ENCODE measurements around the gene ITCH. TPM values are rescaled to one million over a fixed set of nuclear protein-coding genes. Genes with fewer than 3 reads are reported as not detected.

The ITCH gene
- polyA plus RNA-seq, 1 donor from 2014 or later = 39.5 TPM

DNA sequence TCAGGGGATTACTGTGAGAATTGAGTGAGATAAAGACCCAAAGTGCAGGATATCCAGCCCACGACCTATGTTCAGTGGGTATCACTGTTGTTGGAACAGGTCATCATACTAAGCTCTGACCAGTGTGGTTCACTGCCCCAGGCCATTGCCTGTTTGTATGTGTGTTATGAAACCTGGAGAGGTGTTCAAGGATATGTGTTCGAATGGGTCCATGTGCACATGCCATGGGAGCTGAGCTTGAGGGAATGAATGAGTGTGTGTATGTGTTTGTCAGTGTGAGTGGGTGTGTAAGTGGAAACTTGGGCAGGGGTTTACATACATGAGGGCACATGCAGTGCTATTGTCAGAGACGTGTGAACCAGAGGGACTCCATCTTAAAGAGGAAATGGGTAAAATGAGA, 42.2 kb upstream of the ITCH start:
- H3F3A ChIP-seq (ENCODE audit: insufficient read depth, low read length, poor library complexity, severe bottlenecking) = no peaks in the 10 kb centered on the region
- H3K9me2 ChIP-seq (ENCODE audit: insufficient read depth, low read length) = no peaks in the 10 kb centered on the region
- no peaks in the 10 kb centered on the region for H3K79me2 ChIP-seq (replicated peaks; ENCODE audit: insufficient read depth, low read length)
- H2AFZ ChIP-seq (ENCODE audit: low read depth, low read length) = no peak overlapping the region
- H3K27ac ChIP-seq (ENCODE audit: low read length) = no peak overlapping the region
- no peak for TF ChIP-seq MXI1 (conservative IDR thresholded peaks at IDR 0.05; ENCODE audit: poor library complexity, severe bottlenecking)
- no peak for TF ChIP-seq TAF1 (IDR thresholded peaks at IDR 0.05; ENCODE audit: low read depth)
- no peak for TF ChIP-seq POLR2AphosphoS5 (IDR thresholded peaks at IDR 0.05)
- TF ChIP-seq, protein P1, sequence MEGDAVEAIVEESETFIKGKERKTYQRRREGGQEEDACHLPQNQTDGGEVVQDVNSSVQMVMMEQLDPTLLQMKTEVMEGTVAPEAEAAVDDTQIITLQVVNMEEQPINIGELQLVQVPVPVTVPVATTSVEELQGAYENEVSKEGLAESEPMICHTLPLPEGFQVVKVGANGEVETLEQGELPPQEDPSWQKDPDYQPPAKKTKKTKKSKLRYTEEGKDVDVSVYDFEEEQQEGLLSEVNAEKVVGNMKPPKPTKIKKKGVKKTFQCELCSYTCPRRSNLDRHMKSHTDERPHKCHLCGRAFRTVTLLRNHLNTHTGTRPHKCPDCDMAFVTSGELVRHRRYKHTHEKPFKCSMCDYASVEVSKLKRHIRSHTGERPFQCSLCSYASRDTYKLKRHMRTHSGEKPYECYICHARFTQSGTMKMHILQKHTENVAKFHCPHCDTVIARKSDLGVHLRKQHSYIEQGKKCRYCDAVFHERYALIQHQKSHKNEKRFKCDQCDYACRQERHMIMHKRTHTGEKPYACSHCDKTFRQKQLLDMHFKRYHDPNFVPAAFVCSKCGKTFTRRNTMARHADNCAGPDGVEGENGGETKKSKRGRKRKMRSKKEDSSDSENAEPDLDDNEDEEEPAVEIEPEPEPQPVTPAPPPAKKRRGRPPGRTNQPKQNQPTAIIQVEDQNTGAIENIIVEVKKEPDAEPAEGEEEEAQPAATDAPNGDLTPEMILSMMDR (IDR thresholded peaks at IDR 0.05; ENCODE audit: poor library complexity, severe bottlenecking) = no peak
- TF ChIP-seq, protein P2, sequence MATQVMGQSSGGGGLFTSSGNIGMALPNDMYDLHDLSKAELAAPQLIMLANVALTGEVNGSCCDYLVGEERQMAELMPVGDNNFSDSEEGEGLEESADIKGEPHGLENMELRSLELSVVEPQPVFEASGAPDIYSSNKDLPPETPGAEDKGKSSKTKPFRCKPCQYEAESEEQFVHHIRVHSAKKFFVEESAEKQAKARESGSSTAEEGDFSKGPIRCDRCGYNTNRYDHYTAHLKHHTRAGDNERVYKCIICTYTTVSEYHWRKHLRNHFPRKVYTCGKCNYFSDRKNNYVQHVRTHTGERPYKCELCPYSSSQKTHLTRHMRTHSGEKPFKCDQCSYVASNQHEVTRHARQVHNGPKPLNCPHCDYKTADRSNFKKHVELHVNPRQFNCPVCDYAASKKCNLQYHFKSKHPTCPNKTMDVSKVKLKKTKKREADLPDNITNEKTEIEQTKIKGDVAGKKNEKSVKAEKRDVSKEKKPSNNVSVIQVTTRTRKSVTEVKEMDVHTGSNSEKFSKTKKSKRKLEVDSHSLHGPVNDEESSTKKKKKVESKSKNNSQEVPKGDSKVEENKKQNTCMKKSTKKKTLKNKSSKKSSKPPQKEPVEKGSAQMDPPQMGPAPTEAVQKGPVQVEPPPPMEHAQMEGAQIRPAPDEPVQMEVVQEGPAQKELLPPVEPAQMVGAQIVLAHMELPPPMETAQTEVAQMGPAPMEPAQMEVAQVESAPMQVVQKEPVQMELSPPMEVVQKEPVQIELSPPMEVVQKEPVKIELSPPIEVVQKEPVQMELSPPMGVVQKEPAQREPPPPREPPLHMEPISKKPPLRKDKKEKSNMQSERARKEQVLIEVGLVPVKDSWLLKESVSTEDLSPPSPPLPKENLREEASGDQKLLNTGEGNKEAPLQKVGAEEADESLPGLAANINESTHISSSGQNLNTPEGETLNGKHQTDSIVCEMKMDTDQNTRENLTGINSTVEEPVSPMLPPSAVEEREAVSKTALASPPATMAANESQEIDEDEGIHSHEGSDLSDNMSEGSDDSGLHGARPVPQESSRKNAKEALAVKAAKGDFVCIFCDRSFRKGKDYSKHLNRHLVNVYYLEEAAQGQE (IDR thresholded peaks at IDR 0.05; ENCODE audit: borderline replicate concordance) = no peak
- TF ChIP-seq RAD21 (conservative IDR thresholded peaks at IDR 0.05) = no peak
- TF ChIP-seq EZH2 (IDR thresholded peaks at IDR 0.05; ENCODE audit: borderline replicate concordance, insufficient read depth, low read length, poor library complexity, severe bottlenecking) = no peak
- no peak for TF ChIP-seq SMC3 (conservative IDR thresholded peaks at IDR 0.05; ENCODE audit: poor library complexity)
- no peak for TF ChIP-seq EP300 (conservative IDR thresholded peaks at IDR 0.05; ENCODE audit: poor library complexity, severe bottlenecking)
- no peaks in the 10 kb centered on the region for H4K20me1 ChIP-seq (ENCODE audit: insufficient read depth)
- no peak overlapping the region for H3K4me3 ChIP-seq (ENCODE audit: low read length)
- no peak overlapping the region for H3K9ac ChIP-seq (ENCODE audit: low read length)
- no peak overlapping the region for H3K4me2 ChIP-seq (ENCODE audit: low read length)
- no peaks in the 10 kb centered on the region for H3K9me3 ChIP-seq (ENCODE audit: low read length)
- H3K36me3 ChIP-seq (ENCODE audit: insufficient read depth, low read length) = no peaks in the 10 kb centered on the region
- no peaks in the 10 kb centered on the region for H3K27me3 ChIP-seq (ENCODE audit: insufficient read depth, low read depth, low read length)

DNA sequence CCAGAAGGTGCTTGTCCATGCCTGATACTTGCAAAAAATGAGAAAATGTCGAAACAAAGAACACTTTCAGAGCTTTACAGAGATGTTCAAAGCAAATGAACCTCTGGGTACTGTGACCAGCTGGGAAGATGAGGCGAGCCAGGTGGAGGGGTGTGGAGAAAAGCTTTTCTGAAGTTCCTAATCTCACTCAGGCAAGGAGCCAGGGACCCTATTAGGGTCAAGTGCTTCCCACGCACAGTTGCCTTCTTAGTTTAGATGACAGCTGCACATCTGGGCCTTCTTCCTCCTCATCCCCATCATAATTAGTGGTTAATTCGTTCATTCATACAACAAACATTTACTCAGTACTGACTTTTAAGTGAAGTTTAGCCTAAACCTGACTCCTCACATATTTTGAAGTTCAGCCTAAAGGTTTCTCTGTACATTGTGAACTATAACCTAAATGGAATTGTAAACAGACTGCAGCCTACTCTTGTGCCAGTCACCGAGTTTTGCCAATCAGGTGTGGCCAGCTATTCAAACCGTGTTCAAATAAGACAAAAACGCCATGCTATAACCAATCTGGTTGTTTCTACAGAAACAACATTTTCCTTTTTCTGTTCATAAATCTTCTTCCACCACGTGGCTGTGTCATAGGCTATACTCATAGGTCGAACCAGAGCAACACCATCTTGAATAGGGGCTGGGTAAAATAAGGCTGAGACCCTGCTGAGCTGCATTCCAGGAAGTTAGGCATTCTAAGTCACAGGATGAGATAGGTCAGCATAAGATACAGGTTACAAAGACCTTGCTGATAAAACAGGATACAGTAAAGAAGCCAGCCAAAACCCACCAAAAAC, 40.6 kb upstream of the ITCH start:
- no peak overlapping the region for H3K27ac ChIP-seq (ENCODE audit: low read length)
- H2AFZ ChIP-seq (ENCODE audit: low read depth, low read length) = no peak overlapping the region
- H3K9me3 ChIP-seq (ENCODE audit: low read length) = no peaks in the 10 kb centered on the region
- no peak overlapping the region for H3K4me3 ChIP-seq (ENCODE audit: low read length)
- no peaks in the 10 kb centered on the region for H4K20me1 ChIP-seq (ENCODE audit: insufficient read depth)
- no peak overlapping the region for H3K9ac ChIP-seq (ENCODE audit: low read length)
- no peaks in the 10 kb centered on the region for H3F3A ChIP-seq (ENCODE audit: insufficient read depth, low read length, poor library complexity, severe bottlenecking)
- no peaks in the 10 kb centered on the region for H3K36me3 ChIP-seq (ENCODE audit: insufficient read depth, low read length)
- H3K79me2 ChIP-seq (replicated peaks; ENCODE audit: insufficient read depth, low read length) = no peaks in the 10 kb centered on the region
- no peaks in the 10 kb centered on the region for H3K27me3 ChIP-seq (ENCODE audit: insufficient read depth, low read depth, low read length)
- H3K4me2 ChIP-seq (ENCODE audit: low read length) = no peak overlapping the region
- no peaks in the 10 kb centered on the region for H3K9me2 ChIP-seq (ENCODE audit: insufficient read depth, low read length)
- TF ChIP-seq MXI1 (conservative IDR thresholded peaks at IDR 0.05; ENCODE audit: poor library complexity, severe bottlenecking) (no peak), EP300 (conservative IDR thresholded peaks at IDR 0.05; ENCODE audit: poor library complexity, severe bottlenecking) (no peak), TAF1 (IDR thresholded peaks at IDR 0.05; ENCODE audit: low read depth) (no peak), SMC3 (conservative IDR thresholded peaks at IDR 0.05; ENCODE audit: poor library complexity) (no peak), RAD21 (conservative IDR thresholded peaks at IDR 0.05) (no peak), POLR2AphosphoS5 (IDR thresholded peaks at IDR 0.05) (no peak), EZH2 (IDR thresholded peaks at IDR 0.05; ENCODE audit: borderline replicate concordance, insufficient read depth, low read length, poor library complexity, severe bottlenecking) (no peak)
- TF ChIP-seq, protein P1 (IDR thresholded peaks at IDR 0.05; ENCODE audit: poor library complexity, severe bottlenecking) = no peak
- TF ChIP-seq, protein P2 (IDR thresholded peaks at IDR 0.05; ENCODE audit: borderline replicate concordance) = no peak

All from neural cell (in vitro differentiated cells).